Fibroblast of peridontal ligament (primary cell): ENCODE measurements around the gene FMNL3.

Experiments used
- DNase-seq: peaks from one replicate; pipeline ENCODE4 v3.0.0-alpha.2; 2010; ENCODE audit errors: extremely low read depth

Gene FMNL3

DNA sequence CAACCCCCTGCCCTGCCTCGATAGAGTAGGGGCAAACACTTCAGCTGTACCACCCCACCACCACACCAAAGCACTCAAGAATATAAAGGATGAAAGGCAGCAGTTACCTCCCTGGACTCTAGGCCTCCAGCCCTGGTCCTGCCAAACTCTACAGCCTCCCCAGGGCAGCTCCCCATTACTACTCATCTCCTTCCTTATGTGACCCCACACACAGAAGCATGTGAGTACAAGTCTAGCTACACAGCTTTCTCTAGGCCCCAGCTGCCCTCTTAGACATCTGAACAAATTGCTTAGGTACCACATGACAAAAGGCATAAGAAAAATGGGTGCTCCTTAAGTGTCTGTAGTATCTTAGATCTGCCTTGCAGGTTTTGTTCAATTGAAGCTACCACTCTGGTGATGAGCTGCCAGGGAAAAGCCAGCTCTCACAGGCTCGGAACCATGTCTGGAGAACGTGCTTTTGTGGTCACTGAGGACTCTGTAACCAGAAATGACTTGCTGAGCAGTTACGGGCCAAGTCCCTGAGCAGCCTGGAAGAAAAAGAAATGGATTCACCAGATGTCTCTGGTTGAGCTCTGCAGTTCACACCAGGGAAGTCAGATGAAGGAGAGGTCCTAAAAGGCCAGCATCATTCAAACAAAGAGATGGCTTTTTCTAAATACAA lies 32.8 kb downstream of the FMNL3 start:
- DNase-seq, result peak; percentile 68

DNA sequence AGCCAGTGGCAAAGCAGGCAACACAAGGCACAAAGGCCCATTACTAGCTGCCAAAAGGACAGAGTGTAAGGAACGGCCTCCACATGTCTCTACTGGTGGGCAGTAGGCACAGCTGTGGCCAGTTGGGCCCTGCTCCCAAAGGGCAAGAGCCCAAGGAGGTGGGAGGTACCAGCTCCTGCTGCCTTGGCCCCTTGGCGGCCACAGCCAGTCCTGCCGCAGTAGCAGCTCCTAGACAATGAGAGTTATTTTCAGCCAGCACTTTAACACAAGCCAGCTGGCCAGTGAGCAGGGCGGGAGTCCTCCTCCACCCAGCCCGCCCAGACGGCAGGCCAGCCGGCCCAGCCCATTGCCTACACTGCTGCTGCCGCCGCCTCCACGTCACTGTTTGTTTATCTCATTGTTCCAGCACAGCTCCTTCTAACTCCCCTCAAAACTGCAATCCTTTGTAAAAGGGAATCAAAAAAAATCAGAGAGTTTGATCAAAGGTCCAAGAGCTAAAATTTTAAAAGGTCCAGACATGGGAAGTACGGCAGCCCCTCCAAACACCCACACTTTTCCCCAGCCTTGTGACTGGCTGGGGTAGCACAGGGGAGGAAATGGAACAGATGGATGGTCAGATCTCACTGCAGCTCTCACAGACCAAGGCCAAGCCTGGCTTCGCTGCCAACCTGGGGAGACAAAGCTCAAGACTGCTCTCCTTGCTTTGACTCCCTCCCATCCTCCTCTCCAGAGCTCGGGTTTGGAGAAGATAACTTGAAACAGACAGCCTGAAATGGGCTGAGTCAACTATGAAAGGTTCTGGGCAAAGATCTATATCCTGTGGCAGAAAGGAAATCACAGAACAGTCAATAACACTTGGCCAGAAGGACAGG lies 33.5 kb downstream of the FMNL3 start:
- peak; percentile 94 for DNase-seq

DNA sequence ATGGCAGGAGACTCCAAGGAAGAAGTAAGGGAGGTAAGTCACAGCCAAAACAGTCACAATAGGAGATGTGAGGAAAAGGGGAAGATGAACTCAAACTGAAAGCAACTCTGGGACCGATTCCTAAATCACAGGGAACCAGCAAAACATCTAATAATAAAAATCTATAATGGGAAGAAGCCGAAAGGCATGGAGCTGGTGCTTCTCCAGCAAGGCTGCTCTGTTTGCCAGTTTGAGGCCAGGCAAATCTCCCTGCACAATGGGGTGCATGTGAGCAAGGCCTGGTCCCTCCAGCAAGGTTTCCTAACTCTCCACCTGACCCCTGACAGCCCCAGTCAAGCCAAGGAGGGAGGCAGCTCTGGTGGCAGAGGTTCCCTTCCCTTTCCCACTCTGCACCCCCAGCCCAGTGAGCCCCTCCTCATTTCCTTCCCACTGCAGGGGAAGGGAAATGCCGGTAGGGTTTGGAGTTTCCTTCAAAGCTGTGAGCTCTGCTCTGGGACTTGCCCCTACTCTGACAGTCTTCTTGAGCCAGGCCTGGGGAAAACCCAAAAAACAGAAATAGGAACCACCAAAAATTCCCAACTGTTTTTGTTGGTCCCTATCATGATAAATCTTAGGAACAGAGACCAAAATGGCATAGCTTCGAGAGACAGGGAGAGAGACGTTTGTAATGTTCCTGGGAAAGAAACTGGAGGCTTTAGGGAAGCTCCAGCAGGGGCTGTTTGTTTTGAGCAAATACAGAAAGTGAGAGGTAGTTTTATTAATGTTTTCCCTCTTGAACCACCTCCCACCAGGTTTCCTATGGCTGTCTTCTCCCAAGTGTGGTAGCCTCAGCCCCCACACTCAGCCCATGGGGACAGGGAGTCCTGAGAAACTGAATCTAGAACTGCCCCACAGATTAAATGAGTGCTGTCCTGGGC lies 34.6 kb downstream of the FMNL3 start:
- DNase-seq, result no peak

DNA sequence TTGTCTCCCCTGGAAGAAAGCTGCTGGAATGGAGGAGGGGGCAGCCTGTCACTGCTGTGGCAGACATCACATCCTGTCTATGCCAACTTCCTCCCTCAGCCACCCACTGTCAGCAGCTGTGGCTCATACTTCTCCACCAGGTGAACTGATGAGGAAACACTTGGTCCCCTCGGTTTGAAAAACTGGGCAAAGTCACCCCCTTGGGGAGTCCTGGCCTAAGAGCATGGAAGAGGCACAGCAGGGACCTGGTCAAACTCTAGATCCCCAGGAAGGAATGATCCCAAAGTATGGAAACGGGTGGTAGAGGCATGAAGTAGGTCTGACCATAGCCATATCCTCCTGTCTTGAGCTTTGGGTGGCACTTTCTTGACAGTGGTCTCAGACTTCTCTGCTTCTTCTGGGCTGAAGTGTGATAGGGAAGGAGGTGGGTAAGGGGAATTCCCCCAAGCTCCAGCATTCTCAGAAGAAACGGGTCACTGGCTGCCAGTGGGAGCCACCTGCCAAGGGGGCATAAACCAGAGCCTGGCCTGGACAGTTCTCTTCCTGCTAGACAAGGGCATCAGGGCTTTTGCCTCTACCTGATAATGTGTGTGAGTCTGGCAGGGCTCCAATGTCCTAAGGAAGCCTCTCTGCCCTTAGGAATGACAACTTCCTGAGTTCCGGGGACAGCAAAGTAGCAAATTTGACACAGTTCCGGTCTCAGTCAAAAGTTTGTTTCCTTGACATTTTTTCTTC lies 36.0 kb downstream of the FMNL3 start:
- DNase-seq, result no peak

DNA sequence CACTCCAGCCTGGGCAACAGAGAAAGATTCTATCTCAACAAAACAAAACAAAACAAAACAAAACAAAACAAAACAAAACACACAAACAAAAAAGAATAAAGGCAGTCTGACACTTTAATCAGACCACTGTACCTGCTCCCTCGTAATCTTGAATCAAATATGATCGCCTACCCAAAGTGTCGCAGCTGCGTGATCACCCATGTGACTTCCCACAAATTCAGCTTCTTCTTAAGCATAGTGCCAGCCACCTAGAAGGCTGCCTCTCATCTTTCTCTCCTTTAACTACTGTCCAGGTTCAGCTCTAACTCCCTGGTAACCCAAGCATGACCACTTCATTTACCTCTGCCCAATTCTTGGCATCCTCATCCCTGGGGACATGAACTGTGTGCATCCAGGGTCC lies 37.4 kb downstream of the FMNL3 start:
- no peak for DNase-seq

DNA sequence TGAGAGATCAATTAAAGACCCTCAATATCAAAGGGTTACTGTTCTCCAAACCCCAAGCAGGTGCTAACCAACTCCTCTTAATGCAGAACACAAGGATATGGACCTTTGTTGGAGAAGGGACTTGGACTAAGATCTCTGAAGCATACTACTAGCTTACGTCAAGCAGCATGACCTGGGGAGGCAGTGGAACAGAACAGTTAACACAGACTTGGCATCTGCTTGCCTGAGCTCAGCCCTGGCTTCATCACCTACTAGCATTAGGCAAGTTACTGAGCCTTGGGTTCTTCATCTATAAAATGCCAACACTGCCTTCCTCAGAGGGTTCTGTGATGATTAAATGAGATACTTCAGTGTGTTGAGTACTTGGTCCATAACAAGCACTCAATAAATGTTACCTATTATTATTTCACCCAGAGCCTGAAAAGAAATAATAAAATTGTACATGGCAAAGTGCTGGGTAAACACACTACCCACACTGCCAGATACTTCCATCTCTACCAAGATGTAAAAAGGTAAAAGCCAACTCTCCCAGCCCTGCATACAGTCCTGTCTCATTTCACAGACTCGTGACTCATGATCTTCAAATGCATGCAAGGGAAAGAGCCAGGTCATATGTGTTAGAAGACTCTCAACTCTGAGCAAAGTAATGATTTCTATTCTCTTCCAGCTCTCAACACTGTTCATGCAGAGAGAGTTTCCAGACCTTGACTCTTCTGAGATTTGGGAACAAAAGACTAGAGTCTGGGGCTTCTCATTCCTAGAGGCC lies 39.7 kb downstream of the FMNL3 start:
- peak; percentile 45 for DNase-seq

DNA sequence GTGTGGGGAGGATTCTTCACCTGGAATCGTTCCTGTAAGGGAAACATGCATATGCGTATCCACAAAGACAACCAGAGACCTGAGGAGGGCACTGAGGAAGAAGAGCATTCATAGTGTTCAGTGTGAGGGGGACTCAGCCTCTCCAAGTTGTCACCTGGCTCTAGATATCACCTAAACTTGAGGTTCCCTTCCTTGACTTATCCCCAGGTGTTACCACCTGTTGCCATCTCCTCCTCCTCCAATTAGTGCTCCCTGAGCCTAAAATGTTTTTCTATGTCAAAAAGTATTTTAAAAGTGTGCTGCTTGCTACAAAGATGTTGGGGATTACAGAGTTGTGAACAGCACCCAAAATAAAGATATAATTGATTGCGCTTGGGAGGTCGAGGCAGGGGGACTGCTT lies 41.0 kb downstream of the FMNL3 start:
- no peak for DNase-seq

DNA sequence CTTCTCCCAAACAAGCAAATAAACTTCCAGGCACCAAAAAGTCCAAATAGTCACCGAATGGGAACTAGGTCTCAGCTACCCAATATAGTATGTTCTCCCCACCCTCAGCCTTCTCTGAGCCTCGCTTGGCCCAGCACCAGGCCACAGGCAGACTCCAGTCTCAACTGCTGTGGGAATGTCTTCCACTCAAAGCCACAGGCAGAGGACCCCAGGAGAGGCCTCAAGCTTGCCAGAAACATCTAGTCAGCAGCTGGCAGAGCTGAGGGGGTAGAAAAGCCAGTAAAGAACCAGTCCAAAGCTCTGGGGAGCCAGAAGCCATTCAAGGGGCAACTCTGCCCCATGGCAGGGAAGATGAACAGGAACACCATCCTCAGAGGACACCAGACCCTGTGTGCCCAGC lies 41.8 kb downstream of the FMNL3 start:
- peak; percentile 62 for DNase-seq

DNA sequence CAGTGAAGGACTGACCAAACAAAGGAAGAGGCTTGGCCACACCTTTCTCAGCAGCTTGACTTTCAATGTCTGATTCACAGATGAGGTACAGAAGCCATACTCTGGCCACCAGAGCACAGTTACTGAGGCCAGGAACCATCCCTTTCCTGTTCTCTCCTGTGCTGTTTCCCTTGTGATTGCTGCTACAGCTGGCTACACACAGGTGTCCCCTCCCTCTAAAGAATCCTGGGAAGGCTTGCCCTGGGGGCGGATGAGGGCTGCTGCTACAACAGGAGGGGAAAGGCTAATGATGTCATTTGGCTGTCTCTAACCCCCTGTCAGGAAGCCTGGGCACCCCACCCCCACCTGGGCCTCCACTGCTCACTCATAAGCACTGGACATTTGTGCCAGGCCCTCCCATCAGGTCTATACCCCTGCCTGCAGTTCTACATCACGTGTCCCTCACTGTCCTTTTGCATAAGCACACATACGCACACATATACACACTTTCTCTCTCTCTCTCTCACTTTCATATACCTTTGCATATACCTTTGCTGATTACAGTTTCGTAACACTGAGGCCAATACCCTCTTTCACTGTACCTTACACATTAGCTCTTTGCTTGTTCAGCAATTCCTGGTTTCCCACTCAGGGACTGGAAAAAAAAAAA lies 42.5 kb downstream of the FMNL3 start:
- no peak for DNase-seq

DNA sequence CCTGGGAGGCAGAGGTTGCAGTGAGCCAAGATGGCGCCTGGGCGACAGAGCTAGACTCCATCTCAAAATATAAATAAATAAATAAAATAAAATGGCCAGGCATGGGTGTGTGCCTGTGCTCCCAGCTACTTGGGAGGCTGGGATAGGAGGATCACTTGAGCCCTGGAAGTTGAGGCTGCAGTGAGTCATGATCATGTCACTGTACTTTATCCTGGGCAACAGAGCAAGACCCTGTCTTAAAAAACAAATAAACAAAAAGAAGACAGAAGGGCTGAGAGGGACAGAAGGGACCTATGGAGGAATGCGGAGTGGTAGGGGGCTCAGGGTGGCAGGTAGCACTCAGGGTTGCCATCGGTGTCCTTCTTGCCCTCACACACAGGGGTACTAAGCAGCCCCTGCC lies 43.0 kb downstream of the FMNL3 start:
- DNase-seq, result no peak

DNA sequence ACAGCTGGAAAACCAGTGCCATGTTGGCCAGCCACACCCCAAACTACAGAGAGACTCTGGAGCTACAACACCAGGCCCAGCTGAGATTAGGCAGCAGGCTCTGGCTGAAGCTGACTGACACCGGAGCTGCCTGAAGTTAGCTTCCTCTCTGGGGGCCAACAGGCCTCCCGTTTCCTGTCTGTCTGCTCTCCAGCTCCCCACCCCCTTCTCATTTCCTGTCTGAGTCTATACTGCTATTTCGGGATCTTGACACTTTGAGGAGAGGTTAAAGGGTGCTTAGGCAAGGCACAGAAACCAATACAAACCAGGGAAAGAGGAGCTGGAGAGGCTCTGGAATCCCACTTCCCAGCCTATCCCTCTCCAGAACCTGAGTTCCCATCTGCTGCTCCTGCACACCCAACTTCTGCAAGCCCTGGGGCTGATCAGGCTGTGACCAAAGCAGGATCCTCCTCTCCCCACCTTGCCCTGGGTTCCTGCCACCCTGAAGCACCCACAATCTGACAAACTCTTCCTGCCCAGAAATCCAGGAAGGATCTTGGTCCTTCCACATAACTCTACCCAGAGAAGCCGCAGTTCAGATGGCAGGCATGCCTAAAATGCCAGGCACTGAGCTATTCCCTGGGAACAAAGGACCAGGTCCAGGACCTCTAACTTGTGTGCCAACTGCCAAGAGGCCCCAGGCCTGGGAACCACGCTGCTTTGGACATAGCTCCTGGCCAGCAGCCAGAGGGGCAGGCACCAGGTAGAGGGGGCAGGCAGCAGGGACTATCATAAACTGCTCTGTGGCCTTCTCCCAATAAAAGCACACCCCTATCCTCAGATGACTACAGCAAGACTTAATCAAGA lies 44.0 kb downstream of the FMNL3 start:
- DNase-seq, result peak; percentile 78

DNA sequence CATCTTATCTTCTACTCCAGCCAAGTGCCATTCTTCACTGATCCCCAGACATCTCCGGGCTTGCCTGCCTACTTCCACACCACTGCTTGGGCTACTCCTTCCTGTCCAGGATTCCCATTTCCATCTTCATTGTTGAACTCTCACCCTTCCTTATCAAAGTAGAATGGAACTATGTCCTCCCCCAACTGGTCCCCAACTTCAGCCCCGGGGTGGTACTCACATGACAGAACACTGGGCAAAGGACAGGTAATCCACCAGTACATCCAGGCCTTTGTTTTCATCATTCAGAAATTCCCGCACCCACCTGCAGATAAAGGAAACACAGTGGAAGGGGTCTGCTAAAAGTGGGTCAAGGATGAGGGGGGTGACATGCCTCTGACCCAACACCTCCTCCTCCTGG lies 45.5 kb downstream of the FMNL3 start:
- no peak for DNase-seq

DNA sequence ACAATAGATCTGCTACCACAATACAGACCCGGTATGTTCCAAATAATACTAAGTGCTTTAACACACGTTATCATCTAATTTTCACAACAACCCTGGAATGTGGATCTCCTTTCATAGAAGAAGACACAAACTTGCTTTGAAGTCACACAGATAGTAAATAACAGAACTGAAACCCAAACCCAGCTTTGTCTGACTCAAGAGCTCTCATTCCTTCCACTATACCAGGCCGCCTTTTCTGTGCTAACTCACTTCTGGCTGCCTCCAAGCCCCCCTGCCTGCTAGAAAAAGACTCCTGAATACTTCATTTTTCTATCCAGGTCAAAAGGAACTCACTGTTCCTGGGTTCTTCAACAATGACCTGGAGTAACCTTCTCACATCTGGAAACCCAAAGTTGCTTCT lies 46.0 kb downstream of the FMNL3 start:
- no peak for DNase-seq

DNA sequence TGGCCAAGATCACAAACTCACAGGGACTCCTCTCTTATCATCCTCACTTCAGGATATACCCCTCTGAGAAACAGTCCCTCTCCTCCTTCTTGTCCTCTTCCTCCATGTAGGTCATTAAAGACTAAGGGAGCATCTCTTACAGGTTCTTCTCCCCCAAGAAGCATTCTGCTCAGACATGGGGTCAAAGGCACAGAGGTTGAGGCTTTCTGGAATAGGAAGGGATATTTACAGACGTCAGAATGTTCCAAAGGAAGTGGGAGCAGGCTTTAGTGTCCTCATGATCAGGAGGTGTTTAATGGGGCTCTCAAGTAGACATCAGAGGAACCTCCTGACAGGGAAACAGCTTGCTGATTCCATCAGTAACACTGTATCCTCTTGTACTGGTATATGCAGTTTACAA lies 47.5 kb downstream of the FMNL3 start:
- no peak for DNase-seq

DNA sequence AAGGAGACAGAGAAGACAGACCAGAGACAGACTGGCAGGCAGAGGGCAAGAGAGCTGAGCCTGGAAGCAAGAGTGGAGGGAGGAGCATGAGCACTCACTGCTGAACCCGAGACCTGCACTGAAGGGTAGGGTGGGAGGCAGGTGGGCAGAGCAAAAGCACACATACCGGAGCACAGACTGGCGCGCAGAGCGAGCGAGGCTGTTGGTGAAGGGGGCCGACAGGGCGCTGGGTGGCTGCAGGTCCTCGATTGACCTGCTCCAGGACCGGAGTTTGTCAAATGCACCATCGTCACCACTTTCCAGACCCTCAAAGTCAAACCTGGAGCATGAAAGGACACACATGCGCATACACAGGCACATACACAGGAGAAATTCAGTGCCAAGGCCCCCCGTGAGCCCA lies 48.9 kb downstream of the FMNL3 start:
- no peak for DNase-seq

DNA sequence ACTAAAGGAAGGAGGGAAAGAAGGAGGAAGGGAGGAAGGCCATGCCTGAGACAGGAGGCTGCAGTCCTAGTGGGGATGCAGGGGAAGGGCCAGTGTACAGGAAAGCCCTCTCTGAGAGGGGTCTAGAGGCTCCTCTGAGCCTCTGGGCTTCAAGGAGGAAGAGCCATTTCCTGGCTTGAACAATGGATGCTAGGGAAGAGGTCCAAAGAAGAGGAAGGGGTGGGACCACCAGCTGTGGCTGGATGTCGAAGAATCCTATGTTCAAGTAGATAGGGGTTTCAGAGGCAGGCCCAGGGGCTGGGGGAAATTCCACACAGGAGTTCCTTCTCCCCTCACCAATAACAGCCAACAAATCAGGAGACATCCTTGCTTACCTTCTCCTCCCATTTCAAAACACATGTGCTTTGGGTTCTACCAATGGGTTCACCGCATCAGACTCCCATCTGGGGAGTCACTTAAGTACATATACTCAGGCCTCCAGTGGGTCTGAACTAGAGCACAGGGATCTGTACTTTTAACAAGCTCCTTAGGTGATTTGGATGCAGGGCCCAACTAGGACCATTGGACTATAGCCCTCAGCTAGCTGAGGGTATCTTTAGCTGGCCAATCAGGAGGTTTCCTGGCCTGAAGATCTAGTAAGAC lies 51.5 kb downstream of the FMNL3 start:
- DNase-seq, result no peak

DNA sequence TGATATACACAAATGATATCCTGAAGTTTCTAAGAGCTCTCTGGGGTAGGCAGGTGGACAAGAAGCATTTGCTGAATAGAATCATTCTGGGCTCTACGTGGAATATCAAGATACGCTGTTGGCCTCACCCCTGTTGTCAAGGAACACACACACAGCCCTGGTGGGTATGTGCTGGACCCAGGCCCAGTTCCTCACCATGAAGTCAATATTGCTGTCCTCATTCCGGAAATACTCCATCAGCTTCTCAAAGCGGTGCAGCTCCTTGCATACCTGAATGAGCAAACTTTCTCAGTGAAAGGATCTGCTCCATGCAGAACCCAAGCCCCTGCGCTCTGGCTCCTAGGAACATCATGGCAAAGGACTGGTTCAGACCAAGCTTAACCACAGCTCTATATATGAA lies 52.5 kb downstream of the FMNL3 start:
- DNase-seq, result no peak

DNA sequence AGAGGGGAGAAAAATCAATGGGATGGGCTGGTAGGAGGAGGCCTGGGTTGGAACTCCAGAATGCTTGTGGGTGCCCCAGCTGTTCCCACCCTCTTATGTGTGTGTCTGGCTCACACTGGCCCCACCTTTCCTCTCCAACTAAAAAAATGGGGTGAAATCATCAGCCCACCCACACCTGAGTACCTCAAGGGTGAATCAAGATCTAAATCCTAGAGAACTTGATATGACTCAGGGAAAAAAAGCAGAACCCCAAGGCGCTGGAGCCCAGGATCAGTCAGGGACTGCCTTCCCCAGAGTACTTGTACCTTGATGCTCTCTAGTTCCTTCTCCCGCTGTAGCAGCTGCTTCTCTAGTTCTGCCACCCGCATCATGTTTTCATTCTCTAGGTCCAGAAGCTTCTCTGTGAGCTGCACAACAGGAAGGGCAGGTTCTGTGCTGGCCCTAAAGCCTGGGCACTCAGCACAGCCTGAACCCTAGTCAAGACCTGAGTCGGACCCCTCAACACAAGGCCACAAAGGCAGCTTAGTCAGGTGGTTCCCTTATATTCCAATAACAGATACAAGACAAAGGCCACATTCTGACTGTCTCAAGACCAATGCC lies 54.2 kb downstream of the FMNL3 start:
- no peak for DNase-seq

DNA sequence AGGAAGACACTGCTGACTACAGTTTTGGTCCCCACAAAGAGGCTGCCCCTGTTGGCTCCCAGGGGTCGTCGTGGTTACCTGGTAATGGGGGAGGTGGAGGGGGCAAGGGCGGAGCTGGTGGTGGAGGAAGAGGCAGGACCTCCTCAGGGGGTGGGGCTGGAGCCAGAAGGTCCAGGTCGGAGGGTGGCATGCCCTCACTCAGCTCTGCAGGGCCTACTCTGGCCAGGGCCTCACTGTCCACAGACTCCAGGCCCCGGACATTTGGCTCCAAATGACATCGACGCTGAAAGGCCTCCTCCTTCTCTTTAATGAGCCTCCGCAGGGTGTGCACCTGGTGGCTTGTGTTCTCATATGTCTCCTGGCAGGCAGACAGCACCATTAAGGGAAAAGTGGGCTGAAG lies 55.4 kb downstream of the FMNL3 start:
- no peak for DNase-seq
